A549 (cell line): ENCODE measurements around the gene FIS1. TPM values are rescaled to one million over a fixed set of nuclear protein-coding genes. Genes with fewer than 3 reads are reported as not detected.

ENCODE experiments used
- ATAC-seq, 2 experiments: fragments of 200-7000 bp in 1 of 2; fragments of >200 bp in 1 of 2; cut with Nextera tagmentation in 1 of 2; cut with Tn5 transposase in 1 of 2; 3 replicates each; pipeline versions ENCODE4 v1.8.0 to v1.9.1; 2018 to 2020; ENCODE audit warnings: mild to moderate bottlenecking in 1 of 2, moderate library complexity in 1 of 2
- CTCF ChIA-PET: fragments of 300-600 bp; sonication (Branson Sonifier 250); formaldehyde crosslinking; extraction: SDS; loops from one replicate; lab custom pipeline; 2021; ENCODE audit warnings: antibody characterized with exemption, inconsistent platforms; lab: Yijun Ruan, JAX
- POLR2A ChIA-PET: fragments of 350-600 bp; formaldehyde crosslinking; extraction: SDS; loops from one replicate; lab custom pipeline; 2021; ENCODE audit warnings: antibody characterized with exemption, inconsistent platforms; lab: Yijun Ruan, JAX
- DNase-seq, 2 experiments: peaks; one replicate each; pipeline versions ENCODE4 v3.0.0 to v3.0.0-alpha.2; 2011 to 2016; ENCODE audit warnings: low read depth in 1 of 2, low spot score in 1 of 2
- FAIRE-seq: peaks from 2 replicates; lab custom pipeline; 2011; peaks lifted over from hg19 to GRCh38; lab: Jason Lieb, UNC
- H3K27ac ChIP-seq, 2 experiments: fragments of >200 bp; sonication (Bioruptor Twin); formaldehyde crosslinking; 3 replicates each; pipeline ENCODE4 v1.5.1; 2016 to 2017
- H3K4me1 ChIP-seq: fragments of >200 bp; sonication (Bioruptor Twin); formaldehyde crosslinking; 3 replicates; pipeline ENCODE4 v1.6.1; 2016
- H3K4me2 ChIP-seq: fragments of >200 bp; sonication (Bioruptor Twin); formaldehyde crosslinking; 3 replicates; pipeline ENCODE4 v1.6.1; 2016
- H3K4me3 ChIP-seq: fragments of >200 bp; sonication (Bioruptor Twin); formaldehyde crosslinking; 3 replicates; pipeline ENCODE4 v1.5.1; 2016
- H3K9me3 ChIP-seq: fragments of >200 bp; sonication (Bioruptor Twin); formaldehyde crosslinking; 3 replicates; pipeline ENCODE4 v1.6.1; 2016
- CHD2 ChIP-seq: fragments of 150-350 bp; IDR thresholded peaks from 2 replicates; pipeline ENCODE4 v1.6.1; 2014; ENCODE audit warnings: low read length; ENCODE audit not compliant: partially characterized antibody
- ESRRA ChIP-seq: fragments of 150-350 bp; IDR thresholded peaks from 2 replicates; pipeline ENCODE4 v1.6.1; 2014; ENCODE audit warnings: mild to moderate bottlenecking, low read length, borderline replicate concordance
- FOSL2 ChIP-seq, 2 experiments: fragments of 450-650 bp in 1 of 2; fragments of >200 bp in 1 of 2; sonication (Bioruptor Twin) in 1 of 2; formaldehyde crosslinking; IDR thresholded peaks; 2 replicates each; pipeline versions ENCODE4 v1.5.0 to v1.6.1; 2016 to 2020; ENCODE audit warnings: mild to moderate bottlenecking in 1 of 2, moderate library complexity in 1 of 2
- HEYL ChIP-seq: fragments of 250-450 bp; sonication (Bioruptor Pico); IDR thresholded peaks from 2 replicates; pipeline ENCODE4 v1.8.0; 2021; ENCODE audit warnings: mild to moderate bottlenecking, moderate library complexity
- HOXB13 ChIP-seq: fragments of 250-450 bp; sonication (Bioruptor Pico); IDR thresholded peaks from 2 replicates; pipeline ENCODE4 v1.5.0; 2020; ENCODE audit warnings: low read depth, mild to moderate bottlenecking, moderate library complexity
- JUN ChIP-seq, 2 experiments: fragments of >200 bp; sonication (Bioruptor Twin); formaldehyde crosslinking; IDR thresholded peaks; 2 replicates in 1 of 2; 3 replicates in 1 of 2; pipeline ENCODE4 v1.6.1; 2016 to 2017
- MAZ ChIP-seq: fragments of 150-350 bp; IDR thresholded peaks from 2 replicates; pipeline ENCODE4 v1.6.1; 2014; ENCODE audit warnings: antibody characterized with exemption, low read depth, low read length, borderline replicate concordance
- MYC ChIP-seq: IDR thresholded peaks from 2 replicates; pipeline ENCODE4 v1.6.1; 2012; ENCODE audit warnings: mild to moderate bottlenecking, inconsistent platforms, low read length, improper control_type of control experiment, borderline replicate concordance
- NFE2L2 ChIP-seq: fragments of 150-350 bp; conservative IDR thresholded peaks from 2 replicates; pipeline ENCODE4 v1.6.1; 2014; ENCODE audit warnings: low read length
- NR3C1 ChIP-seq: fragments of >200 bp; sonication (Bioruptor Twin); formaldehyde crosslinking; IDR thresholded peaks from 3 replicates; pipeline ENCODE4 v1.6.1; 2017
- POLR2AphosphoS2 ChIP-seq: conservative IDR thresholded peaks from 2 replicates; pipeline ENCODE4 v1.6.1; 2012; ENCODE audit warnings: low read length, improper control_type of control experiment, inconsistent platforms
- RAD21 ChIP-seq, 2 experiments: fragments of >200 bp in 1 of 2; sonication (Bioruptor Twin) in 1 of 2; formaldehyde crosslinking in 1 of 2; IDR thresholded peaks in 1 of 2; conservative IDR thresholded peaks in 1 of 2; 2 replicates in 1 of 2; 3 replicates in 1 of 2; pipeline ENCODE4 v1.6.1; 2012 to 2018; ENCODE audit warnings: inconsistent platforms in 1 of 2
- TFCP2L1 ChIP-seq: fragments of 250-450 bp; sonication (Bioruptor Pico); IDR thresholded peaks from 2 replicates; pipeline ENCODE4 v1.5.0; 2021; ENCODE audit warnings: mild to moderate bottlenecking
- ZC3H11A ChIP-seq: fragments of 450-650 bp; IDR thresholded peaks from 2 replicates; pipeline ENCODE4 v1.6.1; 2014; ENCODE audit warnings: antibody characterized with exemption, mild to moderate bottlenecking
- ZFP36 ChIP-seq: fragments of 450-650 bp; IDR thresholded peaks from 2 replicates; pipeline ENCODE4 v1.6.1; 2014; ENCODE audit warnings: borderline replicate concordance; ENCODE audit not compliant: partially characterized antibody
- WGBS: methylation state at CpG from one replicate; pipeline ENCODE4 v1.1.6; 2017; ENCODE audit errors: missing lambda C conversion rate; 5-methylcytosine and 5-hydroxymethylcytosine counted together
- polyA plus RNA-seq, 4 experiments: library from polyadenylated mRNA; depleted of rRNA in 3 of 4; stranded (reverse); fragments of >200 nt; fragmentation: RNase III in 1 of 4; extraction: RNeasy Plus Mini Kit Qiagen cat#74134 plus additional on column Dnase treatment in 1 of 4; gene quantifications; 2 replicates in 3 of 4; 3 replicates in 1 of 4; pipeline ENCODE4 v1.2.3, GENCODE V29; 2011 to 2017
- TF ChIP-seq, protein P1 (sequence below): fragments of 250-450 bp; sonication (Bioruptor Pico); IDR thresholded peaks from 2 replicates; pipeline ENCODE4 v1.5.0; 2020; ENCODE audit warnings: low read depth, mild to moderate bottlenecking, moderate library complexity
- TF ChIP-seq, protein P2 (sequence below): fragments of >200 bp; sonication (Bioruptor Twin); formaldehyde crosslinking; IDR thresholded peaks from 2 replicates; pipeline ENCODE4 v1.6.1; 2016
- TF ChIP-seq, protein P3 (sequence below): fragments of 250-450 bp; sonication (Bioruptor Pico); IDR thresholded peaks from 2 replicates; pipeline ENCODE4 v1.5.0; 2021; ENCODE audit warnings: mild to moderate bottlenecking, moderate library complexity, borderline replicate concordance
- TF ChIP-seq, protein P4 (sequence below): fragments of >200 bp; sonication (Bioruptor Twin); formaldehyde crosslinking; IDR thresholded peaks from 3 replicates; pipeline ENCODE4 v1.5.1; 2016
- TF ChIP-seq, protein P5 (sequence below): fragments of 200-600 bp; sonication (generic); IDR thresholded peaks from 2 replicates; pipeline ENCODE4 v1.6.1; 2016; ENCODE audit warnings: antibody characterized with exemption, mild to moderate bottlenecking, moderate library complexity

The FIS1 gene
- polyA plus RNA-seq, 2 of the 4 experiments (the other 2 are of a cell fraction) = 111 to 155 TPM

DNA sequence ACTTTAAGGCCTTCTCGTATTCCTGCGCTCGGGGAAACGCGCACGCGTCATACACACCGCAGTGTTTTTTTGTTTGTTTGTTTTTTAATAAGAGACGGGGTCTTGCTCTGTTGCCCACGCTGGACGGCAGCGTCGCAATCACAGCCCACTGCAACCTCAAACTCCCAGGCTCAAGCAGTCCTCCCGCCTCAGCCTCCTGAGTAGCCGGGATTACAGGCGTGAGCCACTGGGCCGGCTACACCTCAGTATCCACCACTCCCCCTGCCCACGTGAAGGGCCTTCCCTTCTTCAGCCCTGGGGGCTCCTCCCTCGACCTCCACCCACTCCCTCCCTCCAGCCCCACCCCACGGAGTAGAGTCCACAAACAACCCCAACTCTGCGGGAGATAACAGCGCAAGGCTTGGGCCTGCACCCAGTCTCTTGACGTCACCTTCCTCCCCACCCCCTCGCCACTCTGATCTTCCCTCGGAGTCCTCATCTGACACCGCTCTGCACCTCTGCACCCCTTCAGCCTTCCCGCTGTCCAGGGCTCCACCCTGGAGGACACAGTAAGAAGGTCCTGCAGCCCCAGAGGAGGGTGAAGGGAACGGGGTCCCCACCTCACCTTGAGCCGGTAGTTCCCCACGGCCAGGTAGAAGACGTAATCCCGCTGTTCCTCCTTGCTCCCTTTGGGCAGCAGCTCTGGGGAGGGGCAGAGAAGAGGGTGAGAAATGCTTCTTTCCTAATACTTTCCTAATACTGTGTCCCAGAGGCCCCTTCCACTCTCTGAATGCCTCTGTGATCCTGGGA, 4.5 kb downstream of the FIS1 start:
- POLR2A ChIA-PET = no interaction called here
- 92% methylated on average over 31 of the region's 32 CpGs for whole genome bisulfite sequencing
- ATAC-seq (no peak), FAIRE-seq (no peak), DNase-seq (no peak)
- no peak for TF ChIP-seq MAZ
- TF ChIP-seq, protein P1, sequence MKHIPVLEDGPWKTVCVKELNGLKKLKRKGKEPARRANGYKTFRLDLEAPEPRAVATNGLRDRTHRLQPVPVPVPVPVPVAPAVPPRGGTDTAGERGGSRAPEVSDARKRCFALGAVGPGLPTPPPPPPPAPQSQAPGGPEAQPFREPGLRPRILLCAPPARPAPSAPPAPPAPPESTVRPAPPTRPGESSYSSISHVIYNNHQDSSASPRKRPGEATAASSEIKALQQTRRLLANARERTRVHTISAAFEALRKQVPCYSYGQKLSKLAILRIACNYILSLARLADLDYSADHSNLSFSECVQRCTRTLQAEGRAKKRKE (CRISPR knock-in tag) = no peak
- no peak for TF ChIP-seq ZC3H11A
- TF ChIP-seq HEYL (CRISPR knock-in tag) = no peak
- Histone ChIP-seq H3K4me1 (peaks cover 12% of the 10 kb centered on the region), H3K4me2 (no peak overlapping the region), H3K9me3 (no peaks in the 10 kb centered on the region), H3K4me3 (no peak overlapping the region), H3K27ac (no peak overlapping the region)
- CTCF ChIA-PET = interaction anchor here (5.3 kb wide), 1 partner anchor 96 kb away, joined by 60 read pairs; no protein-coding TSS in a partner anchor

DNA sequence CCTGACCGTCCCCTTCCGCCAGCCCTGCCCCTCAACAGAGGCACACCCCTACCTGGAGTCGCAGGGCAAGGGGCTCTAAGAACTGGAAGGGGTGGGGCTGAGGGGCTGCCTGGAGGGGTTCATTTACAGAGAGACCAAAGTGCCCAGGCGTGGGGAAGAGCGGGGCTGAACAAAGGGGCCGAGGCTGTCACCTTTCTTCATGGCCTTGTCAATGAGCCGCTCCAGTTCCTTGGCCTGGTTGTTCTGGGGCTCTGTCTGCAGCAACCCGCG, 5.0 kb downstream of the FIS1 start:
- CTCF ChIA-PET = interaction anchor here (3.8 kb wide), 1 partner anchor 43 kb away, joined by 16 read pairs; no protein-coding TSS in a partner anchor
- peaks cover 10% of the 10 kb centered on the region for H3K4me1 ChIP-seq
- ATAC-seq (no peak), FAIRE-seq (no peak), DNase-seq (no peak)
- no peak overlapping the region for H3K4me3 ChIP-seq
- TF ChIP-seq ZFP36 (no peak), NR3C1 (no peak)
- H3K27ac ChIP-seq = no peak overlapping the region
- no peak overlapping the region for H3K4me2 ChIP-seq
- no peaks in the 10 kb centered on the region for H3K9me3 ChIP-seq
- 92% methylated on average over 6 of the region's 9 CpGs for WGBS
- POLR2A ChIA-PET = no interaction called here

DNA sequence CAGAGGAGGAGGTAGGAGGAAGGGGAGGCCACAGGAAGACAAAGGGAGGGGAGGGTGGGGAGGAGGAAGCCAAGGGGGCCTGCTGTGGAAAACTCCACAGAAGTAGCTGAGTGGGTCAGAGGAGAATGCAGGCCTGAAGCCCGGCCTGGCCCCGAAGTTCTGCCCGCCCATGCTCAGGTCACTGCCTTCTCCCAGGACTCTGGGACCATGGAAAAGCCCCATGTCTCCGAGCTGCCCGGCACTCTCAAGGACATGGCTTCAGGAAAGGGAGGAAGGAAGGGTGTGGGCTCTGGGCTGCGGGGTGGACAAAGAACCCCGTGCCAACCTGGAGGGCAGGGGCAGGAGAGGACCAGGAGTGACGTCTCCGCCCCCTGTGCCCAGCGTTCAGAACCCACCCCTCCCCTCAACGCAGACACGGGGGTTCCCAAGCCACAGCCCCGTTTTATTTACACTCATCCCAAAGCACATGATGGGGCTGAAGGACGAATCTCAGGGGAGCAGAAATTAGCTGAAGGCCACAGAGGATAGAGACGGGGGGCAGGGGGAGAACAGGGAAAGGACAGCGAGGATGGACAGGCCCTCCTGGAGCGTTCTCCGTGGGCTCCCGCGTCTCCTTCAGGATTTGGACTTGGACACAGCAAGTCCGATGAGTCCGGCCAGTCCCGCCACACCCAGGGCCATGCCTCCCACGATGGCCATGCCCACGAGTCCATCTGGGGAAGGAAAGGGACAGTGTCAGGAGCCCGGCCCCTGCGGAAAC, 5.5 kb downstream of the FIS1 start:
- CTCF ChIA-PET = interaction anchor here (0.5 to 3.8 kb wide), 4 partner anchors 21 to 96 kb away, joined by 3 to 16 read pairs (median 10); partner anchors contain the start of genes PLOD3 and ZNHIT1
- no peak for ATAC-seq
- no peaks in the 10 kb centered on the region for H3K9me3 ChIP-seq
- POLR2A ChIA-PET = interaction anchor here (1.5 kb wide), 1 partner anchor 13 kb away, joined by 4 read pairs; no protein-coding TSS in a partner anchor
- DNase-seq = no peak
- no peak overlapping the region for H3K4me2 ChIP-seq
- TF ChIP-seq JUN (IDR thresholded peaks at IDR 0.05) (no peak), ZFP36 (no peak), CHD2 (no peak), ESRRA (no peak), FOSL2 (IDR thresholded peaks at IDR 0.05) (no peak), FOSL2 (CRISPR knock-in tag; IDR thresholded peaks at IDR 0.05) (no peak), NFE2L2 (no peak), MYC (no peak), POLR2AphosphoS2 (no peak), RAD21 (conservative IDR thresholded peaks at IDR 0.05 in 1 of 2, IDR thresholded peaks at IDR 0.05 in 1 of 2) (no peak), HOXB13 (CRISPR knock-in tag) (no peak), TFCP2L1 (CRISPR knock-in tag) (no peak)
- TF ChIP-seq, protein P2, sequence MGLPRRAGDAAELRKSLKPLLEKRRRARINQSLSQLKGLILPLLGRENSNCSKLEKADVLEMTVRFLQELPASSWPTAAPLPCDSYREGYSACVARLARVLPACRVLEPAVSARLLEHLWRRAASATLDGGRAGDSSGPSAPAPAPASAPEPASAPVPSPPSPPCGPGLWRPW = no peak
- TF ChIP-seq, protein P3, sequence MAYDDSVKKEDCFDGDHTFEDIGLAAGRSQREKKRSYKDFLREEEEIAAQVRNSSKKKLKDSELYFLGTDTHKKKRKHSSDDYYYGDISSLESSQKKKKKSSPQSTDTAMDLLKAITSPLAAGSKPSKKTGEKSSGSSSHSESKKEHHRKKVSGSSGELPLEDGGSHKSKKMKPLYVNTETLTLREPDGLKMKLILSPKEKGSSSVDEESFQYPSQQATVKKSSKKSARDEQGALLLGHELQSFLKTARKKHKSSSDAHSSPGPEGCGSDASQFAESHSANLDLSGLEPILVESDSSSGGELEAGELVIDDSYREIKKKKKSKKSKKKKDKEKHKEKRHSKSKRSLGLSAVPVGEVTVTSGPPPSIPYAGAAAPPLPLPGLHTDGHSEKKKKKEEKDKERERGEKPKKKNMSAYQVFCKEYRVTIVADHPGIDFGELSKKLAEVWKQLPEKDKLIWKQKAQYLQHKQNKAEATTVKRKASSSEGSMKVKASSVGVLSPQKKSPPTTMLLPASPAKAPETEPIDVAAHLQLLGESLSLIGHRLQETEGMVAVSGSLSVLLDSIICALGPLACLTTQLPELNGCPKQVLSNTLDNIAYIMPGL (CRISPR knock-in tag) = no peak
- TF ChIP-seq, protein P4, sequence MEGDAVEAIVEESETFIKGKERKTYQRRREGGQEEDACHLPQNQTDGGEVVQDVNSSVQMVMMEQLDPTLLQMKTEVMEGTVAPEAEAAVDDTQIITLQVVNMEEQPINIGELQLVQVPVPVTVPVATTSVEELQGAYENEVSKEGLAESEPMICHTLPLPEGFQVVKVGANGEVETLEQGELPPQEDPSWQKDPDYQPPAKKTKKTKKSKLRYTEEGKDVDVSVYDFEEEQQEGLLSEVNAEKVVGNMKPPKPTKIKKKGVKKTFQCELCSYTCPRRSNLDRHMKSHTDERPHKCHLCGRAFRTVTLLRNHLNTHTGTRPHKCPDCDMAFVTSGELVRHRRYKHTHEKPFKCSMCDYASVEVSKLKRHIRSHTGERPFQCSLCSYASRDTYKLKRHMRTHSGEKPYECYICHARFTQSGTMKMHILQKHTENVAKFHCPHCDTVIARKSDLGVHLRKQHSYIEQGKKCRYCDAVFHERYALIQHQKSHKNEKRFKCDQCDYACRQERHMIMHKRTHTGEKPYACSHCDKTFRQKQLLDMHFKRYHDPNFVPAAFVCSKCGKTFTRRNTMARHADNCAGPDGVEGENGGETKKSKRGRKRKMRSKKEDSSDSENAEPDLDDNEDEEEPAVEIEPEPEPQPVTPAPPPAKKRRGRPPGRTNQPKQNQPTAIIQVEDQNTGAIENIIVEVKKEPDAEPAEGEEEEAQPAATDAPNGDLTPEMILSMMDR = no peak
- TF ChIP-seq, protein P5, sequence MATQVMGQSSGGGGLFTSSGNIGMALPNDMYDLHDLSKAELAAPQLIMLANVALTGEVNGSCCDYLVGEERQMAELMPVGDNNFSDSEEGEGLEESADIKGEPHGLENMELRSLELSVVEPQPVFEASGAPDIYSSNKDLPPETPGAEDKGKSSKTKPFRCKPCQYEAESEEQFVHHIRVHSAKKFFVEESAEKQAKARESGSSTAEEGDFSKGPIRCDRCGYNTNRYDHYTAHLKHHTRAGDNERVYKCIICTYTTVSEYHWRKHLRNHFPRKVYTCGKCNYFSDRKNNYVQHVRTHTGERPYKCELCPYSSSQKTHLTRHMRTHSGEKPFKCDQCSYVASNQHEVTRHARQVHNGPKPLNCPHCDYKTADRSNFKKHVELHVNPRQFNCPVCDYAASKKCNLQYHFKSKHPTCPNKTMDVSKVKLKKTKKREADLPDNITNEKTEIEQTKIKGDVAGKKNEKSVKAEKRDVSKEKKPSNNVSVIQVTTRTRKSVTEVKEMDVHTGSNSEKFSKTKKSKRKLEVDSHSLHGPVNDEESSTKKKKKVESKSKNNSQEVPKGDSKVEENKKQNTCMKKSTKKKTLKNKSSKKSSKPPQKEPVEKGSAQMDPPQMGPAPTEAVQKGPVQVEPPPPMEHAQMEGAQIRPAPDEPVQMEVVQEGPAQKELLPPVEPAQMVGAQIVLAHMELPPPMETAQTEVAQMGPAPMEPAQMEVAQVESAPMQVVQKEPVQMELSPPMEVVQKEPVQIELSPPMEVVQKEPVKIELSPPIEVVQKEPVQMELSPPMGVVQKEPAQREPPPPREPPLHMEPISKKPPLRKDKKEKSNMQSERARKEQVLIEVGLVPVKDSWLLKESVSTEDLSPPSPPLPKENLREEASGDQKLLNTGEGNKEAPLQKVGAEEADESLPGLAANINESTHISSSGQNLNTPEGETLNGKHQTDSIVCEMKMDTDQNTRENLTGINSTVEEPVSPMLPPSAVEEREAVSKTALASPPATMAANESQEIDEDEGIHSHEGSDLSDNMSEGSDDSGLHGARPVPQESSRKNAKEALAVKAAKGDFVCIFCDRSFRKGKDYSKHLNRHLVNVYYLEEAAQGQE = no peak
- peaks cover 10% of the 10 kb centered on the region for H3K4me1 ChIP-seq
- no peak overlapping the region for H3K27ac ChIP-seq
- 89% methylated on average over 26 of the region's 27 CpGs for WGBS
- H3K4me3 ChIP-seq = no peak overlapping the region
- FAIRE-seq = no peak
